ENCODE measurements around the gene AIMP2. TPM values are rescaled to one million over a fixed set of nuclear protein-coding genes. Genes with fewer than 3 reads are reported as not detected.

Gene AIMP2
- polyA plus RNA-seq, 1 donor (not counting 4 experiments of a cell fraction or from before 2014, with no cell fraction given): 71.0 TPM

DNA sequence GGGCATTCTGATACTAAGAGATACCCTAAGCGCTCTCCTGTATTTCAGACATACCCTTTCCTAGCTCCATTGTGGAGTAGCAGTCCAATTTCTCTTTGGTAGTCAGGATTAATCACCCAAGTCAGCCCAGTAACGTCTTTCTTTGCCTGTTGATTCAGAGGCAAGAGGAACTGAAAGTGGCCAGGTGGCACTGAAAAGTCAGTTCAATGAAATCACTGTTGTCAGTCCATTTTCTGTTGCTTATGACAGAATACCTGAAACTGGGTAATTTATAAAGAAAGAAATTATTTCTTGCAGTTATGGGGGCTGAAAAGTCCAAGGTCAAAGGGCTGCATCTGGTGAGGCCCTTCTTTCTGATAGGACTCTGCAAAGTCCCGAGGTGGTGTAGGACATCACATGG is 62.3 kb downstream of the AIMP2 start:
- Histone ChIP-seq H3K9me3 (ENCODE audit: control insufficient read depth, low read depth, low read length) (no peaks in the 10 kb centered on the region), H3K27ac (ENCODE audit: control insufficient read depth, insufficient read depth, low read length) (no peak overlapping the region), H3K9ac (ENCODE audit: control insufficient read depth, extremely low read depth, insufficient read depth, low read length) (no peak overlapping the region), H3K4me3 (ENCODE audit: control insufficient read depth in 2 of 3, extremely low read depth in 1 of 3, insufficient read depth in 2 of 3, low read depth in 1 of 3, low read length in 3 of 3) (no peak overlapping the region), H3K79me2 (ENCODE audit: control insufficient read depth, insufficient read depth, low read length) (no peaks in the 10 kb centered on the region), H3K4me1 (ENCODE audit: control insufficient read depth, extremely low read depth, insufficient read depth, low read length) (no peaks in the 10 kb centered on the region), H3K4me2 (ENCODE audit: control insufficient read depth, extremely low read depth, insufficient read depth, low read depth, low read length) (no peak overlapping the region), H3K9me1 (ENCODE audit: control insufficient read depth, extremely low read depth, insufficient read depth, low read length) (no peaks in the 10 kb centered on the region), H3K36me3 (ENCODE audit: control insufficient read depth in 2 of 2, extremely low read depth in 1 of 2, insufficient read depth in 2 of 2, low read length in 2 of 2) (no peaks in the 10 kb centered on the region), H3K27me3 (ENCODE audit: control insufficient read depth, extremely low read depth, insufficient read depth, low read length) (no peaks in the 10 kb centered on the region), H4K20me1 (ENCODE audit: control insufficient read depth, extremely low read depth, insufficient read depth, low read length) (no peaks in the 10 kb centered on the region), H2AFZ (ENCODE audit: control insufficient read depth, low read length) (no peak overlapping the region)
- no peak for DNase-seq (ENCODE audit: low read depth, low spot score)
- no peak for TF ChIP-seq EZH2 (IDR thresholded peaks at IDR 0.05; ENCODE audit: low read length)
- TF ChIP-seq, protein P1, sequence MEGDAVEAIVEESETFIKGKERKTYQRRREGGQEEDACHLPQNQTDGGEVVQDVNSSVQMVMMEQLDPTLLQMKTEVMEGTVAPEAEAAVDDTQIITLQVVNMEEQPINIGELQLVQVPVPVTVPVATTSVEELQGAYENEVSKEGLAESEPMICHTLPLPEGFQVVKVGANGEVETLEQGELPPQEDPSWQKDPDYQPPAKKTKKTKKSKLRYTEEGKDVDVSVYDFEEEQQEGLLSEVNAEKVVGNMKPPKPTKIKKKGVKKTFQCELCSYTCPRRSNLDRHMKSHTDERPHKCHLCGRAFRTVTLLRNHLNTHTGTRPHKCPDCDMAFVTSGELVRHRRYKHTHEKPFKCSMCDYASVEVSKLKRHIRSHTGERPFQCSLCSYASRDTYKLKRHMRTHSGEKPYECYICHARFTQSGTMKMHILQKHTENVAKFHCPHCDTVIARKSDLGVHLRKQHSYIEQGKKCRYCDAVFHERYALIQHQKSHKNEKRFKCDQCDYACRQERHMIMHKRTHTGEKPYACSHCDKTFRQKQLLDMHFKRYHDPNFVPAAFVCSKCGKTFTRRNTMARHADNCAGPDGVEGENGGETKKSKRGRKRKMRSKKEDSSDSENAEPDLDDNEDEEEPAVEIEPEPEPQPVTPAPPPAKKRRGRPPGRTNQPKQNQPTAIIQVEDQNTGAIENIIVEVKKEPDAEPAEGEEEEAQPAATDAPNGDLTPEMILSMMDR (optimal IDR thresholded peaks at IDR 0.05 in 1 of 3, IDR thresholded peaks at IDR 0.05 in 1 of 3, conservative IDR thresholded peaks at IDR 0.05 in 1 of 3; ENCODE audit: extremely low read depth in 1 of 3, insufficient read depth in 2 of 3, low read length in 3 of 3): no peak
- dilution Hi-C loops (cut with MboI; ENCODE audit: extremely low pct_ligation_motif_present, low sequenced_read_pairs): no loop called here
- no peak for FAIRE-seq

Small RNA genes within 50 kb of the gene (small RNA-seq; reads per million reads assigned to genes)
- gene RF00019 (ENCODE audit: insufficient read length in 3 of 3, low read depth in 3 of 3, low replicate concordance in 1 of 3): 0 reads per million in 3 experiments
- 0 reads per million in 3 experiments for gene RNU6-218P (ENCODE audit: insufficient read length in 3 of 3, low read depth in 3 of 3, low replicate concordance in 1 of 3)
- gene SNORA80D (ENCODE audit: insufficient read length in 3 of 3, low read depth in 3 of 3, low replicate concordance in 1 of 3): 0 to 2.5 (median 0.80) reads per million in 3 experiments

Other genes with a start within 250 kb of the AIMP2 start
- 12.4 to 23.6 TPM (median 15.4 TPM) in 3 replicates for gene RNF216, start 227.6 kb upstream of the AIMP2 start, polyA plus RNA-seq
- not detected in 3 replicates for gene OCM, start 128.5 kb upstream of the AIMP2 start, polyA plus RNA-seq
- gene CCZ1, start 110.5 kb upstream of the AIMP2 start, polyA plus RNA-seq: 58.1 to 110 TPM (median 73.5 TPM) in 3 replicates
- gene RSPH10B, start 38.6 kb upstream of the AIMP2 start, polyA plus RNA-seq: 0.03 TPM in 1 of 3 replicates, not detected in the others
- 9.0 to 12.7 TPM (median 10.3 TPM) in 3 replicates for gene PMS2, start 223 bp upstream of the AIMP2 start, polyA plus RNA-seq
- gene ANKRD61, start 22.1 kb downstream of the AIMP2 start, polyA plus RNA-seq: 0.10 to 0.22 TPM in 2 of 3 replicates, not detected in the other
- 35.3 to 66.6 TPM (median 65.2 TPM) in 3 replicates for gene EIF2AK1, start 49.9 kb downstream of the AIMP2 start, polyA plus RNA-seq
- 2.5 to 4.1 TPM (median 3.6 TPM) in 3 replicates for gene USP42, start 95.7 kb downstream of the AIMP2 start, polyA plus RNA-seq